AG09319 (cell line): Measurements from ENCODE around the gene RGS14.

Experiments
- DNase-seq: peaks from one replicate; pipeline ENCODE4 v3.0.0-alpha.2; 2010; ENCODE audit warnings: low read depth; ENCODE audit errors: extremely low read depth
- TF ChIP-seq, protein P1 (sequence below): IDR thresholded peaks from 2 replicates; pipeline ENCODE4 v1.5.1; 2011; ENCODE audit warnings: low read depth, mild to moderate bottlenecking, inconsistent platforms, low read length, moderate library complexity

The RGS14 gene

DNA sequence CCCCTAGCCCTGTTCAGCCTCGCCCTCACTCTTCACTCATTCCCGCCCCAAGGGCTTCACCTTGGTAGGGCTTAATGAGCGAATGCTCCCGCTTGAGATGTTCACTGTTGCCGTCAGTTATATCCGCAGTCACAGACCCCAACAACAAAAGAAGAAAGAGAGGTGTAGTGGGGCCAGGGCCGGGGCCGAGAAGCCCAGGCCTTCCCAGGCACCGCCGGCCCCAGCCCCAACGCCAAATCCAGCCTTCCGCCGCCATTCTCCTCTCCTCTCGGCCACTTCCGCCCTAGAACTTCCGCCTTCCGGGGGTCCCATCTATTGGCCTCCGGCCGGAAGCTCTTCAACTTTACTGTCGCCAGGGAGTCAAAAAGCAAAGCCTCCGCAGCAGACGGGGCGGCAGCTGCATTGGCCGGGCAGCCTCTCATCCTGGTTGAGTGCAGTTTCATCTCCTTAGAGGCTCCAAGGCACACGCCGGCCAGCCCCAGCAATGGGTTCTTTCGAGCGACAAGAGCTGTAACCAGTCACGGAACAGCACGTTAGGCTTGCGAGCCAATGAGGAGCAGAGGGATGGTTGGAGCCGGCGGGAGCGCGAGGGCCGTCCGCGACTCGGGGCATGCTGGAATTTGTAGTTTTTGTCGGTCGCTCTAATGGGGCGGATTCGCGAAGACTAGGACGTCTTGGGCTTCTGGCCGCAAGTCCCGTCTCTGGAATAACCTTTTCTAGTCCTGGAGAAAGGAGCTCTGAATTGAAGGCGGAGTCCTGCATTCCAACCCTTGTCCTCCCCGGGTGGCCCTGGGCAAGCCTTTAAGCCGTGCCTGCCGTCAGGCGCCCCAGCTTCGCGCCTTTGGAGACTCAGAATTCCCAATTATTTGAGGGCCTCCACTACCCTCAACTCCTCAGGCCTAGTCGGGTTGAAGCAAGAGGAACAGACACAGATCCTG lies 6.1 kb upstream of the RGS14 start, which contains the start of gene LMAN2:
LMAN2 (minus strand) TSS at position 277 of the 938 bp plus-strand sequence; CDS start at position 256, 21 bp downstream.
- DNase-seq: peak; percentile 90
- TF ChIP-seq, protein P1, sequence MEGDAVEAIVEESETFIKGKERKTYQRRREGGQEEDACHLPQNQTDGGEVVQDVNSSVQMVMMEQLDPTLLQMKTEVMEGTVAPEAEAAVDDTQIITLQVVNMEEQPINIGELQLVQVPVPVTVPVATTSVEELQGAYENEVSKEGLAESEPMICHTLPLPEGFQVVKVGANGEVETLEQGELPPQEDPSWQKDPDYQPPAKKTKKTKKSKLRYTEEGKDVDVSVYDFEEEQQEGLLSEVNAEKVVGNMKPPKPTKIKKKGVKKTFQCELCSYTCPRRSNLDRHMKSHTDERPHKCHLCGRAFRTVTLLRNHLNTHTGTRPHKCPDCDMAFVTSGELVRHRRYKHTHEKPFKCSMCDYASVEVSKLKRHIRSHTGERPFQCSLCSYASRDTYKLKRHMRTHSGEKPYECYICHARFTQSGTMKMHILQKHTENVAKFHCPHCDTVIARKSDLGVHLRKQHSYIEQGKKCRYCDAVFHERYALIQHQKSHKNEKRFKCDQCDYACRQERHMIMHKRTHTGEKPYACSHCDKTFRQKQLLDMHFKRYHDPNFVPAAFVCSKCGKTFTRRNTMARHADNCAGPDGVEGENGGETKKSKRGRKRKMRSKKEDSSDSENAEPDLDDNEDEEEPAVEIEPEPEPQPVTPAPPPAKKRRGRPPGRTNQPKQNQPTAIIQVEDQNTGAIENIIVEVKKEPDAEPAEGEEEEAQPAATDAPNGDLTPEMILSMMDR: no peak

DNA sequence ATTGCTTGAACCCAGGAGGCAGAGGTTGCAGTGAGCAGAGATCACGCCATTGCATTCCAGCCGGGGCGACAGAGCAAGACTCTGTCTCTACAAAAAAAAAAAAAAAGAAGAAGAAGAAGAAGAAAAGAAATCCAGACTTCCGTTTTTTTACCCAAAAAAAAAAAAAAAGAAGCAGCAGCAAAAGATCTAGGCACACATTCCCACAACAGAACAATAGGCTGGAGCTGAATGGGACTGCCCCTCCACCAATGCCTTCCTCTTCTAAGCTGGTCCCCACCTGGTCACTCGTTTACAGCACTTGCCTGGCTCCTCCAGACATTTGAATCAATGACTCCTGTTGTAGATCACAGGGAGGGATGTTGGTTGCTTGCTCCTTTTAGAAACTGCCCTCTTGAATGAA lies 4.6 kb upstream of the RGS14 start:
- no peak for DNase-seq
- TF ChIP-seq, protein P1: no peak

DNA sequence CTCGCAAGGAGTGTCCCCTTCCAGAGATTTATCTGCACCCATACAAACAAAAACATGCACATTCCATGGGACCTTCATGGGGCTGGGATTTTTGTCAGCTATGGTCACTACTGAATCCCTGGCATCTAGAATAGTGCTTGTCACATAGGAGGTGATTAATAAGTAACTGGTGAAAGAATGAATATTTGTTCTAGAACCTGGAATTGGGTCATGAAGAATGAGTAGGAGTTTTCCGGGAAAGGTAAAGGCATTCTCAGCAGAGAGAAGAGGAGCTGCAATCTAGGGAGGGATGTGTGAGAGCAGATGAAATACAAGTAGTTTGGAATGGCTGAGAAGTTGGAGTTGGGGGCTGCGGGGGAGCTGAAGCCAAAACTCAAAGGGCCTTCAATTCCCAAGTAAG lies 3.5 kb upstream of the RGS14 start:
- TF ChIP-seq, protein P1: no peak

DNA sequence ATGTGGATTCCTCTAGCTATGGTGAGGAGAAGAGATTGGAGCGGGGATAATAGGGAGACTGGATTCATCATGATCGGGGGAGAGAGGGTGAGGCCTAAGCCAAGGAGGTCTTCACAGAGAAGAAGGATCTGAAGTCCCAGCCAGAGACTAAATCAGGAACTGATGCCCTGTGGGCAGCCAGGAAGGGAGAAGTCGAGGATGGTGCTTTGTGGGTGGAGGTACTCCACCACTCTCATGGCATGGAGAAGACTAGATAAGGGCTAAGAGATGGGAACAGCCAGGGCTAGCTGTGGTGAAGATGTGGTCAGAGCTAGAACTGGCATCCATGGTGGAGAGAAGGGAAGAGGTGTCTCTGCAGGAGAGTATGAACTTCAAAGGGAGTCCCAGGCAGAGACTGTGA lies 3.0 kb upstream of the RGS14 start:
- no peak for DNase-seq
- TF ChIP-seq, protein P1: no peak

More for the DNA sequence above, 3.5 kb upstream of the RGS14 start:
- no peak for DNase-seq

DNA sequence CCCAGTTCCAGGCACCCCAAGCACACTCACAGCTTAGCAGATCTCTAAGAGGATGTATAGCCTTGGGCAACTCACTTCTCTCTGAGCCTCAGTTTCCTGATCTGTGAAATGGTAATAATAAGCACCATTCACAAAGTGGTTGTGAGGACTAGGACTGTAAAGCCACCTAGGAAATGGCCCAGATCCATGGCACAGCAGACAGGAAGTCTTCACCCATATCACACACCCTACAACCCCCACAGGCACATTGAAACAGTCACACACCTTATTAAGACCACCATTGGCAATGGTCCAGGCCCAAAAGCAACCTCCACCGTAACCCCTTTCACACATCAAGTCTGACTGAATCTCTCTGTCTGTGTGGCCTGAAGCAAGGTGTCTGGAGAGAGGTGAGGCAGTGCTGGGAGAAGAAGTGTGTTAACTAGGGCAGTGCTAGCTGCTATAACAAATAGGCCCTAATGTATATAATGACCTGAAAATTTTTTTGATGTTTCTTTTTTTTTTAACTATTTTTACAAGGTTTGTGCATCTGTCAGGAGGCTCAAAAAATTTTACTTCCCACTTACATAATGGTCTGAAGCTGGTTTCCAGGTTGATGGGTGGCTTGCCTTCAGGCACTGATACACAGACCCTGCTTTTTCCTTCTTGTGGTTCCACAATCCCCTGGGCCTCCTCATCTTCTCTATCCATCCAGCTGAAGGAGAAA lies 2.4 kb upstream of the RGS14 start:
- no peak for DNase-seq
- TF ChIP-seq, protein P1: no peak

DNA sequence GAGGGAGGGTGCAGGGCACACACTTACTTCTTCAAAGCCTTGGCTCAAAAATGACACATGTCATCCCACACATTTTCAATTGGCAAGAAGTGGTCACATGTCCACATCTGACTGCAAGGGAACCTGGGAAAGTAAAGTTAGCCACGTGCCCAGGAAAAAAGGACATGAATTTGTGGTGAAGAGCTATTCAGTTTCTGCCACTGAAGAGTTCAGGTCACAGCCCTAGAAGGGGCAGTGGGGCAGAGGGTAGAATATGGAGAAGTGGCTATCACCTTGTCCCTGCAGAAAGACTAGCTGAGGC lies 1.9 kb upstream of the RGS14 start:
- TF ChIP-seq, protein P1: no peak
- no peak for DNase-seq

DNA sequence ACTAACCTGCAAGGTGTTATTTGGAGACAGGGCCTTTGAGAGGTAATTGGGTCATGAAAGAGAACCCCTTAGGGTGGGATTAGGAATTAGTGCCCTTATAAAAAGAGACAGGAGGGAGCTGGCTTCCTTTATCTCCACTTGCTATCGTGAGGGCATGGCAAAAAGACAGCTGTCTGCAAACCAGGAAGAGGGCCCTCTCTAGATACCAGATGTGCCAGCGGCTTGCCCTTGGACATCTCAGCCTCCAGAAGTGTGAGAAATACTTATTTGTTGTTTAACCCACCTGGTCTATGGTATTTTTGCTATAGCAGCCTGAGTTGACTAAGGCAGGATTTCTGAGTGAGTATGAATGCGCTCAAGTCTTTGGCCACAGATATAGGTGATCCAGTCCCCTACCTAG lies 978 bp upstream of the RGS14 start:
- no peak for DNase-seq
- TF ChIP-seq, protein P1: no peak
